ENCODE data around the gene ZNF346. TPM values are rescaled to one million over a fixed set of nuclear protein-coding genes. Genes with fewer than 3 reads are reported as not detected.

Gene ZNF346
- total and polyA plus RNA-seq, 2 of the 13 experiments (the other 11 are each of a cell fraction or from before 2014, with no cell fraction given): 8.6 to 19.4 TPM

GRCh38 chr5:177113566-177114424 is 91.3 kb downstream of the ZNF346 start (continued):
- TF ChIP-seq FOXA3 (CRISPR knock-in tag; IDR thresholded peaks at IDR 0.05) (0 out of 2 replicates have a peak, but pooled peaks have one; percentile 10), ZNF207 (IDR thresholded peaks at IDR 0.05; ENCODE audit: borderline replicate concordance) (no peak), SMAD9 (CRISPR knock-in tag; IDR thresholded peaks at IDR 0.05) (no peak), HOXD1 (CRISPR knock-in tag; IDR thresholded peaks at IDR 0.05) (0 out of 2 replicates have a peak, but pooled peaks have one; percentile 30), CTCF (CRISPR knock-in tag; IDR thresholded peaks at IDR 0.05) (peak; percentile 95), ZNF782 (CRISPR knock-in tag; IDR thresholded peaks at IDR 0.05; ENCODE audit: borderline replicate concordance) (no peak), NR2F1 (CRISPR knock-in tag; IDR thresholded peaks at IDR 0.05) (no peak), GATAD2A (CRISPR knock-in tag; IDR thresholded peaks at IDR 0.05) (0 out of 2 replicates have a peak, but pooled peaks have one; percentile 31), MTF2 (CRISPR knock-in tag; IDR thresholded peaks at IDR 0.05; ENCODE audit: borderline replicate concordance) (no peak), ZNF549 (CRISPR knock-in tag; IDR thresholded peaks at IDR 0.05) (no peak), ZNF761 (CRISPR knock-in tag; conservative IDR thresholded peaks at IDR 0.05) (0 out of 2 replicates have a peak, but pooled peaks have one; percentile 21), ISX (CRISPR knock-in tag; conservative IDR thresholded peaks at IDR 0.05) (no peak), GTF3A (CRISPR knock-in tag; conservative IDR thresholded peaks at IDR 0.05) (no peak), IRF2 (CRISPR knock-in tag; IDR thresholded peaks at IDR 0.05) (0 out of 2 replicates have a peak, but pooled peaks have one; percentile 27), ZNF550 (CRISPR knock-in tag; IDR thresholded peaks at IDR 0.05; ENCODE audit: borderline replicate concordance) (no peak), SAP130 (CRISPR knock-in tag; IDR thresholded peaks at IDR 0.05; ENCODE audit: low read depth) (peak; percentile 9; the same call in 1 of the 2 replicates), XRCC5 (optimal IDR thresholded peaks at IDR 0.05; ENCODE audit: low read length) (peak; percentile 25), BORCS8-MEF2B (CRISPR knock-in tag; IDR thresholded peaks at IDR 0.05) (no peak), CC2D1A (CRISPR knock-in tag; IDR thresholded peaks at IDR 0.05) (no peak), ZNF24 (IDR thresholded peaks at IDR 0.05) (no peak), SRY (CRISPR knock-in tag; IDR thresholded peaks at IDR 0.05) (no peak), PAX8 (CRISPR knock-in tag; IDR thresholded peaks at IDR 0.05; ENCODE audit: borderline replicate concordance) (no peak), ZNF382 (CRISPR knock-in tag; IDR thresholded peaks at IDR 0.05; ENCODE audit: borderline replicate concordance) (no peak), SRF (IDR thresholded peaks at IDR 0.05; ENCODE audit: low read depth, low read length) (no peak), ZNF772 (CRISPR knock-in tag; IDR thresholded peaks at IDR 0.05) (no peak), ZC3H13 (CRISPR knock-in tag; IDR thresholded peaks at IDR 0.05) (no peak), ESRRA (CRISPR knock-in tag; IDR thresholded peaks at IDR 0.05; ENCODE audit: low read depth) (no peak), FOXC1 (CRISPR knock-in tag; IDR thresholded peaks at IDR 0.05; ENCODE audit: borderline replicate concordance) (no peak)
- TF ChIP-seq, protein P1, sequence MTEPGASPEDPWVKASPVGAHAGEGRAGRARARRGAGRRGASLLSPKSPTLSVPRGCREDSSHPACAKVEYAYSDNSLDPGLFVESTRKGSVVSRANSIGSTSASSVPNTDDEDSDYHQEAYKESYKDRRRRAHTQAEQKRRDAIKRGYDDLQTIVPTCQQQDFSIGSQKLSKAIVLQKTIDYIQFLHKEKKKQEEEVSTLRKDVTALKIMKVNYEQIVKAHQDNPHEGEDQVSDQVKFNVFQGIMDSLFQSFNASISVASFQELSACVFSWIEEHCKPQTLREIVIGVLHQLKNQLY (CRISPR knock-in tag; IDR thresholded peaks at IDR 0.05): no peak
- TF ChIP-seq, protein P2, sequence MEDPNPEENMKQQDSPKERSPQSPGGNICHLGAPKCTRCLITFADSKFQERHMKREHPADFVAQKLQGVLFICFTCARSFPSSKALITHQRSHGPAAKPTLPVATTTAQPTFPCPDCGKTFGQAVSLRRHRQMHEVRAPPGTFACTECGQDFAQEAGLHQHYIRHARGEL (CRISPR knock-in tag; IDR thresholded peaks at IDR 0.05): peak; percentile 70; the same call in 1 of the 2 replicates
